COLO668 (cell line): ENCODE data around the gene CTNNBIP1.

Experiments
- DNase-seq: peaks from one replicate; lab custom pipeline; 2025; ENCODE audit not compliant: unreplicated experiment; lab: John Stamatoyannopoulos, UW

CTNNBIP1 gene

DNA sequence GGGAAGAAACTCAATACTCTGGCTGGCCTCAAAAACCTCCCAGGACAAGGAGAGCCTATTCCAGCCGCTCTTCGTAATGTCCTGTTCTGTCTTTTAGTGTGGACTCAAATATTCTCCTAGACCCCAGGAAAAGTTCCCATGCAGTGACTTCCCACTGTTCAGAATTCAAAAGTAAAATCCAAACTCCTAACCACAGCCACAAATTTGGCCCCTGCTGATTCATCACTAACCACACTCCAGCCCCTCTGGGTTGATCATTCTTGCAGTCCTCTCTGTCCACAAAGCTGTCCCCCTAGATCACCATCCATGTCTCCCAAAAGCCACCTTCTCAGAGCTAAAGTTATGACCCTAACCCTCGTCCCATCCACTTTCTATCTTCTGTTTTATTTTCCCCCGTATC lies 5.1 kb downstream of the CTNNBIP1 start:
- DNase-seq: no peak

DNA sequence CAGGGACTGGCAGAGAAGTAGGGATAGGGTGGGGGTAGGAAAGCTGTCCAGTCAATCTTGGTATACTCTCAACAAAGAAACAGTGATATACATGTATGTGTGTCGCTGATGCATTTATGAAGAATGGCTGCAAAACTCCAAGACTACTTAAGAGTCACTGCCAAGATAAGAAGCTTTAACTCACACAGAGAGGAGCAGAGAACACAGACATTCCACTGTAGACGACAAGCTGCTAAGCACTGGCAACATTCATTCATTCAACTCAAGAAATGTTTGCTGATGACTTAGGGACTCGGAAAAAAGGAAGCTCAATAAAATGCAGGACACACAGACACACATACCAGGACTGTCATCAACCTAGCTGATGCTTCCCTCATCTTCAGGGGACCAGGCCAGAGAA lies 5.5 kb downstream of the CTNNBIP1 start:
- no peak for DNase-seq

DNA sequence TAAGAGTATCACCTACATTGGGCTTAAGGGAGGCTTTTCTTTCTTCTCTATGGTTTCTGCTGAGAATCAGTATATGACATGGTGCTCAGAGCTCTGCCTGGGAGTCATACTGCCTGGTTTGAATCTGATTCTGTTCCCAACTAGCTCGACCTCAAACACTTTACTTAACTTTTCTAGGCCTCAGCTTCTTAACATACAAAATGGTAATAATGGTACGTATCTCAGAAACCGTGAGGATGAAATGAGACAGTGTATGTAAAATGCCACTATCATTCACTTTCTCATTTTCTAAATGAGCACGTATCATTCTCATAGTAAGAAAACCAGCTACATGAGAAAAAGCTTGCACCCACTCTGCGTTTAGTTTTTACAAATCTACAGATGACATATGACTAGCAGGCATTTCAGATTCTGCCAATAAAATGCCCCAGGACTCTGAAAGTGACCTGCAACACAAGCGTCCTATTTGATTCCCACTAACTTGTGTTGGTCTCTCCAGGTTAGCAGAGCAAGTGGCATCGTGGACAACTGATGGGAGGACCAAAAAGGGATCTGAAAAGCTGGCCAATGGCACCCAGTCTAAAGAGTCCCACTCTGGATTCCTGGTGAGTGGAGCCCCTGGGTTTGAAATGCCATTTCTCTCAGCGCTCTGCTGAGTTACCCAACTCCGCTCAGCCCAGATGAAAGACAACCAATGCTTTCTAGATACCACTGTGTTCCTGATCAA lies 6.1 kb downstream of the CTNNBIP1 start:
- DNase-seq: no peak

DNA sequence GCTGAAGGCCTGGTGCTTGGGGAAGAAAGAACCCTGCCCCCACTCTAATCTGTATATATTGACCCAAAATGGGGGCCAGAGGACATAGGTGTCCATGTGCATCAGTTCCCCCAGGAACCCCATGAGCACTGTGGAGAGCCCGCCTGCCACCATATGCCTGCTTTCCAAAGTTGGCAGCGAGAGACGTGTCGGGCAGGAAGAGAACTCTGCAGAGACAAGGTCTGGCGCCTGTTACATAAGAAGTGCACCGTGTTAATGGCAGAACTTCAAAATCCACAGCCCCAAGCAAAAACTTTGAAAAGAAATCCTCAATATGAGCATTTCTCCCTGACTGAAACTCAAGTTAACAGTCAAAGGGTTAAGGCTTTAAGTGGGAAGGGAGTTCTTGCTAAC lies 8.0 kb downstream of the CTNNBIP1 start:
- DNase-seq: no peak

DNA sequence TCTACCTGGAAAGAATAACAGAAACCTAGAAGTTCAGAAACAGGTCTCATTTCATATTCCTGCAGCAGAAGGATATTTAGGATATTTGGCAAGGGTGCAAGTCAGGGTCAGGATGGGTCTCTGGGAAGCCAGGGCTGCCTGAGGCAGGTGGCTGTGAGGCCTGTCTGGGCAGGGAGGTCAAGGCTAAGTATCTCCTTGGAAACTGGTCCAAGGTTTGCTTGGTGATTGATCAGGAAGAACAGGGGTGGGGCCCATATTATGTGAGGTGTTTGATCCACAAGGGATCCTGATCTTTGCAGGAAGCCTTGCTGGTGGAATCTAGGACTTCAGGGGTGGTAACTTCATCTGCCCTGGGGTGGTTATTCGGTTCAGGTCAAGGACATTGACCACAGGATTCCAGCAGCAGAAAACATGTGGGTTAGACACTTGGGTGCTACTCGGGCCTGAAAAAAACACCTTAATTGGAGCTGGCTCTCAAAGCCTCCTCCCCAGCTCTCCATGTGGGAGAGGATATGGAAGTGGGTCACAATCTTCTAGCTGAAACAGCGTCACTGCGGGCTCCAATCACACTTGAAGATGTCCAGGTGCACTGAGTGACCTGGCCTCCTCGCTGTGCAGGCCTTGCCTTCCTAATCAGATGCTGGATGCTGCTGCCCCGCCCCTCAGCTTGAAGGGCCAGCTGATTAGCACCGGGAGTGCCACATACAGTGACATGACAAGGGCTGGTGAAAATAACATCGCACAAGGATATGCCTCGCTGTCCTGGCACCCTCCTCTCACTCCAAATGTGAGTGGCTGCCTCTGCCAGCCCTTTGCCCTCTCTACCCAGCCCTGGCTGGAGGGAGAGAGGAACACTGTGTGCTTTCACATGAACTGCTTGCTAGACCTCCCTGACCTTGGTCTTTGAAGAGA lies 8.7 kb downstream of the CTNNBIP1 start:
- peak; percentile 32 for DNase-seq

DNA sequence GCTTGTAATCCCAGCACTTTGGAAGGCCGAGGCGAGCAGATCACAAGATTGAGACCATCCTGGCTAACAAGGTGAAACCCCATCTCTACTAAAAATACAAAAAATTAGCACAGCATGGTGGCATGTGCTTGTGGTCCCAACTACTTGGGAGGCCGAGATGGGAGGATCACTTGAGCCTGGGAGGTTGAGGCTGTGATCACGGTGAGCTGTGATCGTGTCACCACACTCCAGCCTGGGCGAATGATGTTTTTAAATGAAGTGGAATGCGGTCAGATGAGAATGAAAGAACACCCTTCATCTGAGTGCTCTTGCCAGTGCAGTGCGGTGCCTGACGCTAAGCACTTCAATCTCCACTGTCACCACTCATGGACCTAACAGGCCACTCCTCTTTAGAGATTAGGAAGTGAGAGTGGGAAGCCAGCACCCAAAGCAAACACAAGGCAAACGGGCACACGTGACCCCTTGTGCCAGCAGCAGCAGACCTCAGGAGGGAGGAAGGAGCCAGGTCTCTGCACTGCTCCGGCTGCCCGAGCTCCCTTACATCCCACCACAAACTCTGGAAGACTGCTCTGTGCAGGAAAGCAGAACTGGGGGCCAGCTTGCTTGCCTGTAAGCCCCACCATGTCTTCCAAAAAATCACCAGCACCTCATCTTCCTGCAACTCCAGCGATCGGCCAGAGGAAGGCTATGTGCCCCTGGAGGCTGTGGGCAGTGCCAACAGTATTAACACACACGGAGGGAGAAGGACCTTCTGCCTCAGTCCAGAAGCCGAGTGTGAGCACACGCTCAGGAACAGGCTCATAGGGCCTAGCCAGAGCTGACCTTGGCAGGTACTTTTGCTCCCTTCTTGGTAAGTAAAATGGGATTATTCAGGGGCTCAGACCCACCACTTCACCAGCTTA lies 9.7 kb downstream of the CTNNBIP1 start:
- DNase-seq: peak; percentile 93

DNA sequence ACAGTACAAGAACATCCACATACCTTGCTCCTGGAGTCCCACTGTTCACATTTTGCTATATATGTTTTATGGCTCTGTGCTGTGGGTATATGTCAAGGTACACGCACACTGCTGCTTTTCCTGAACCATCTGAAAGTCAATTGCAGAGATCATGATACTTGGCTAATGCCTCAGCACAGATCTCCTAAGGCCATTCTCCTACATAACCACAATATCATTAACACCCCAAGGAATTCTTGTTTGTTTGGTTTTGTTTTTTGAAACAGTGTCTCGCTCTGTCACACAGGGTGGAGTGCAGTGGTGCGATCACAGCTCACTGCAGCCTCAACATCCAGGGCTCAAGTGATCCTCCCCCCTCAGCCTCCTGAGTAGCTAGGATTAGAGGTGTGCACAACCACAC lies 16.0 kb downstream of the CTNNBIP1 start:
- no peak for DNase-seq

DNA sequence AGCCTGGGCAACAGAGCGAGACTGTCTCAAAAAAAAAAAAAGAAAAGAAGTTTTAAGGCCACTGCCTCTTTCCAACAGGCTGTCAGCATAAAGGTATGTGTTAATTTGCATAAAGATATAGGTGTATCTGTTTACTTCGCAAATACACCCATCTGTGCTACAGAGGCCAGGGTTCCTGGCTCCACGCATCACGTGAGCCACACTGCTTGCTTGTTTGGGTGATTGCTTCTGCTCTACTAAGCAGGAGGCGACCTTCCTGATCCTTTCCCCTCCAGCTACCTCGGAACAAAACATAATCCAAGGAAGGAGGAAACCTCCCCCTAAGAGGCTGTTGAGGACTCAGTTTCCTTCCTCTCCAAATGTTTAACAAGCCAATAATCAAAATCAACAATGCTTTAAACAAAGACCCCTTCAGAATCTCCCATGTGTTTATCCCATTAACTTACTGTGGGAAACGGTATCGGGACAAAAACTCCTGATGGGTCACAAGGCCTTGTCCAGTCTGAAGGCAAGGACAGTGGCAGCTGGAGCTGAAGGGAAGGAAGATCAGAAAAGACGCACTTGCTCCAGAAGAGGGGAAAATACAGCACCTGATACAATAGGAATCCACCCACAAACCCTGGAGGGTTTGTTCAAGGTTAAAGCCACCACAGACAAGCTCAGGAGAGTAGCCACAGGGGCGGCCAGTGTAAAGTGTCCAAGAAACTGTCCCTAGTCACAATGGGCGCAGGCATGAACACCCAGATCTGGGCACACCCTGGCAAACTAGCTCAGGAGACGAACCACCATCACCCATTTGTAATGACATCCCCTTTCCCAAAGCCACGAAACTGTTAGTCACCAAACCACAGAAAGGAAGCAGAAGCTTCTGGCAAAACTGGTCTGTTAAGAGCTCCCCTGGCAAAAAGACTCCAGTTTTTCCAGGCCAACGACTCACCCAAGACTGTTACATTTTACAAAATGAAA lies 17.2 kb downstream of the CTNNBIP1 start:
- peak; percentile 81 for DNase-seq

DNA sequence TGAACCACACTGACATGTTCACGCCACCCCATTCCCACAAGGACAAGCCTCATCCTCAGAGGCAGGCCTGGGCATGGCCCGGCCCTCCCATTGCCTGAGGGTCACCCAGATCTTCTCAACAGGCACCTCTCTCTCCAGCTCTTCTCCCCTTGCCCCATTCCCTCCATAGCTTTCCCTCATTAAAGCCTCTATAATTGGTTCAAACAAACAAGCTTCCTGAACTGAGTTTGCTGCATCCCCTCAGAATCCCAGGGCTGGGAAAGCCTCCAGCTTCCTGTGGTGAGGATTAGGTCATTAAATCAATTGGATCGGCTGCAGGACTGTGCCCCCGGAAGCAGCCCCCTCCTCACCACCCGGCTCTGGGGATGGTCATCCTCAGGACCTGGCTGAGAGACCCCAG lies 18.9 kb downstream of the CTNNBIP1 start:
- DNase-seq: no peak

DNA sequence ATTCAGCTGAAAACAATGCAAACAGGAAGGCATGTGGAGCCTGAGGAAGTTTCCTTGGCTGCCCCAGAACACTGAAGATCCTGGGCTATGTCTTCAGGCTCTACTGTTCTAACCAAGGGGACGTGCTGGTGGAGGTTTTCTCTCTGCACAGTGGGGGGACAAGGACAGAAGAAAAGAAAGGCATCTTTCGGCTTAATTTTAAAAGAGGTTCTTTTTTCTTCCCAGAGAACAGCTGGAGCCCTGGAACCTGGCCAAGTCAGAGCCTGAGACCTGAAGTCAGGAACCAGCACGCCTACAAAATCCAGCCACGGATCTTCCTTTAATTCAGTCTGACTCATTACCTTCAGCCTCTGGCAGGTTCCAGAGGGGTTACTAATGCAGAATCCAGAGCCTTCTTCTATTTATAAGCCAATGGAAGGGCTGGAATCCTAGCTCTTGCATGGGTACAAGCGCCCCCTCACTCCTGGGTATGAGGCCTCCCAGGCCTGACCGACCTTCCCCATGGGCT lies 19.8 kb downstream of the CTNNBIP1 start:
- peak; percentile 79 for DNase-seq

DNA sequence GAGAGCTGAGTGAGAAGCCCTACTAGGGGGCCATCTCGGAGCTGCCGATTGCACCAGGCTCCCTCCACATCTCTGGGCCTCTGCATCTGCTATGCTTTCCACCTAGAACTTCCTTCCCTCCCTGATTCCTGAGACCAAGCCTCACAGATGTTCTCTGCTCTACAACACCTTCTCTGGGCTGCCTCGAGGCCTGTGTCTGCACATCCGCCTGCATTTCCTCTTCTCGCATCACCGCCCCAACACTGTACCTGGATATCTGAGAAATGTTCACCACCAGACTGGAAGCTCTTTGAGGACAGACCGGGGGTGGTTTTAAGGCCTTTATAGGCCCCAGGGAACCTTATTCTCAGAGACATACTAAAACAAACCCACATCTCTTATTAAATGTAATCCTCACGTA lies 20.7 kb downstream of the CTNNBIP1 start:
- DNase-seq: no peak

DNA sequence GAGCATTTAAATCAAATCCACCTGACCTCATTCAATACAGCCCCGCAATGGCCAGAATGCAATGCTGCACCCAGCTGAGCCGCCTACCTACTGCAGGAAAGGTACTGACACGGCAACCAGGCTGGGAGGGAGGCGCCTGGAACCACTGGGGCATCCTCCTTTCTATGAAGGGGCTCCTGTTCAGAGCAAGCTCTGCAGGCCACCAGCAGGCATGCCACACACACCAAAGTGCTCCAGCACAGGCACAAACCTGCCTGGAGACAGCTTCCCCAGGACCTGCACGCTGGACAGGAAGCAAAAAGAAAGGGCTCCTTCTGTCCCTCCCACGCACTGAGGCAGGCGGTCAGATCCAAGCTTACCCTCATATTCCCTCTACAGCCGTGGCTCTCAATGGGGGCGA lies 21.2 kb downstream of the CTNNBIP1 start:
- no peak for DNase-seq

DNA sequence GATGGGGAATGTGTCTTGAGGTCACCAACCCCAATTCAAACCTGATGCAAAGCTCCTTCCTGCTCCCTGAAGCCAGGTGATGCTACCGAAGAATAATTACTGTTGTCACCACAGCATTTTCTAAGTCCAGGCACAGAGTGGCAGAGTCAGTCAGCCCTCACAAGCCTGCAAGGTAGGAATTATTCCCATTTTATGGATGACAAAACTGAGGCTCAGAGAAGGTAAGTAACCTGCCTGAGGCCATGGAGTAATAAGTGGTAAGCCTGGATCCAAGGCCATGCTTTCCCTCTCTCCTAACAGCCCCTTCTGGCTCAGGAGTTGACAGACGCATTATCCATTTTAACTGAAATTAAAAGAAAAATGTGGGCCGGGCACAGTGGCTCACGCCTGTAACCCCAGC lies 23.0 kb downstream of the CTNNBIP1 start:
- DNase-seq: no peak

DNA sequence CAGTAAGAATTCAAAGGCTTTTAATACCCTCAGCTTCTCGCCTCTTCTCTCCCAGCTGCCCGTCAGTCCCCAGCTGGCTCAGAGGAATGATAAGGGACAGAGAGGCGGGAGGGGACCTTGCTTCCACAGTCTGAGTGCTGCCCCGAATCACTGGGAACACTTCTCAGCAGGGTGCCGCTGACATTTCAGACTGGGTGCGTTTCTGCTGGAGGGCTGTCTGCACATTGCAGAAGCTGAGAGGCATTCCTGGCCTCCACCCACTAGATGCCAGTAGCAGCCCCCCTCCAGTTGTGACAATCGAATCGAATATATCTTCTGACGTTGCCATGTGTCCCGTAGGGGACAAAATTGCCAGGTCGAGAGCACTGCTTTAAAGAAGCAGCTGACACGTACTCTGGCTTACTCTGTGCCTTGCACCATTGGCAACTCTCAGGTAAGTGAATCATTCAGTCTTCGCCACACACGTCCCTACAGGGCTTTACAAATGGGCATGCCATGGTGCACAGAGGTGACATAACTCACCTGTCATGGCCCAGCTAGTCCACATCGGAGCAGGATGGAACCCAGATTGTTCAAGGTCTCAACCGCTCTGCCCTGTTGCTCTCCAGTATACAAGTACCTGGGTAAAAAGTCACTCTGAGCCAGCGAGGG lies 23.9 kb downstream of the CTNNBIP1 start:
- DNase-seq: peak; percentile 29

DNA sequence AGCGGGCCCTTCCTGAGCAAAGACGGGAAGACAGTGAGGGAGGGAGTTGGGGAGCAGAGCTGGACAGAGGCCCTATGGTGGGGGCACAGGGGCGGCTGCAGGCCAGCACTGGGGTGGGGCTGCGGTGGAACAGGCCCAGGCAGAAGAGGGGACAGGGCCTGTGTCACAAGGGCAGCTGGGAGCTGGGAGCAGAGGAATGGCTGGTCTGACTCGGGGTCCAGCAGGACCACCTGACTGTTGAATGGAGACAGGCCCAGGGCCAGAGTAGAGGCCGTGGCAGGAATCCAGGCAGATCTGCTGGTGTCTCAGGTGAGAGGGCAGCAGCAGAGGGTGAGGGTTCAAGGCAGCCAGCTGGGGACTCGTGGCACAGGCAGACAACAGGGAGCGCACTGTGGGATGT lies 25.3 kb downstream of the CTNNBIP1 start:
- DNase-seq: no peak

DNA sequence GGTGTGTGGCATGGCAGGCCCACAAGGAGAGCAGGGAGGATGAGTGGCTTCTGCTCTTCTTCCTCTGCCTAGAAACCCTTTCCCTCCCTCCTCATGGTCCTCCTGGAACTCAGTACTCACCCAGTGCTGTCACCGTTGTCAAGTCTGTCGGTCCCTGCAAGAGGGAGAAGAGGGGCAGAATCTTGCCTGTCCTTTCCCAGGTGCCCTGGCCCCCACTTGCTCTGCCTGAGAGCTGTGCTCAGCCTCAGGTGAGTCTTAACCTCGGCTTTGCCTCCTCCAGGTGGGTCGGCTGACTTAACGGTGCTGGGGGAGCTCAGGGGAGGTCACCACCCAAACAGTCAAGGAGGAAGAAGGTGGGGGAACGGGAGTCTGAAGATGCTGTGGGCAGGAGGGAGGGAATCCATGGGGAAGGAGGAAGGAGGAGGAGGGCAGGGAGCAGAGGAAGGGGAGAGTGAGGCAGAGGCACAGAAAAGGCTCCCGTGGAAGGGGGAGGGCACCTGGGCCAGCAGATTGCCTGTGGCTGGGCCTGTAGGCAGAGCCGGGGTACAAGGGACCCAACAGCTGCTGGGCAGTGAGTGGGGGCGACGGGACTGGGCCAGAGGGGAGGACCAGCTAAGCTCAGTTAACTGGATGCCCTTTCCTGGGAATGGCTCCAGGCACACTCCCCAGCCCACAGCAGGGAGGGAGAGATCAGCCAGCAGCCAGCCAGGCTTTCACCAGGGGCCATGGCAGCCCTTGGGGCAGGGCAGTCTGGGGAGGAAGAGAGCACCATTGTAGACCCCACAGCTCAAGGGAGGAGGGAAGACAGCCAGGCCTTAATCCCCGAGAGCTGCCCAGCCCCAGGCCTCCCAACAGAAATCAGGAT lies 26.3 kb downstream of the CTNNBIP1 start:
- DNase-seq: no peak

DNA sequence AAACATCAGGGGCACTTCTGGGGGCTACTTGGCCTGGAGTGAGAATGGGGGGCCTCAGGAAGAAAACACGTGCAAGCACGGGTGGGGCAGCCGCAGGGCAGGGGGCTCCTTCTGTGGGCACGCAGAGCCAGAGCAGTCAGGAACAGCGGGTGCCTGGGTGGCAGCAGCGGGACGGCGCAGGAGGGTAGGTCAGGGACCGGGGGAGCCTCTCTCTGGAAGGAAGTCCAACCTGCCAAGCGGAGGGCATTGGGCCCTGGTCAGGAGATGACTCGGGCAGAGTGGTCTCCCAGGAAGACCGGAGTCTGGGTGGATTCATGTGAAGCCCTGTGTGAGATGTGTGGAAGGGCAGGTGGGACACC lies 27.1 kb downstream of the CTNNBIP1 start:
- DNase-seq: no peak

DNA sequence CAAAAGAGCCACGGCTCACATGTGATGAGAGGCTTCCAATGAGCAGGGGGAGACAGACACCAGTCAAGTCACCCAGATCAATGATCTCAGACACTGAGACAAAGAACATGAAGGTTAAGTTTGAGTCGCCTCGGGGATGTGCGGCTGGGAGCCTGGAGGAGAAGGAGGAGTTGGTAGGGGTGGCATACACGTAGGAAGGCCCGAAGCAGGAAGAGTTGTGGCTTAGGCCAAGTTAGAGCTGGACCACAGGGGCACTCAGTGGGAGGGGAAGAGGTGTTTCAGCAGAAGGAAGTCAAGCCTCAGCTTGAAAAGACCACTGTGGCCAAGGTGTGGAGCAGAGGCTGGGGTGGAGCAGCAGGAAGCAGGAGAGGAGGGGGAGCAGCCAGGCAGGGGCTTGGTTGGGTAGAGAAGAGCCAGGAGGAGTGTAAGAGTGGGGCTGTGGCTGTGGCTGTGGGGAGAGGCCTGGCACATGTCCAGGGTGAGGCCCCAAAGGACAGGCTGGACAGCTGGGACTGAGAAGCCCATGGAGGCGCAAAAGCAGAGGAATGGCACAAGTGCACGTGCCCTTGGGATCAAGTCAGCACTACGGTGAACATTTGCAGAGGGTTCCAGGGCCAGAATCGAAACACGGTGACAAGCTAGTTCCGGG lies 27.6 kb downstream of the CTNNBIP1 start:
- no peak for DNase-seq
